Tibial nerve (tissue), 4 donors: Measurements from ENCODE around the gene PRR30.

Experiments used
- EP300 ChIP-seq, 2 donors: sonication (generic); formaldehyde crosslinking; IDR thresholded peaks; one replicate each; pipeline ENCODE4 v1.6.1; 2017; ENCODE audit warnings: antibody characterized with exemption in 2 of 2, mild to moderate bottlenecking in 1 of 2
- POLR2A ChIP-seq, 2 donors: fragments of 450-650 bp; IDR thresholded peaks; one replicate each; pipeline ENCODE4 v1.6.1; 2017; ENCODE audit warnings: antibody characterized with exemption in 2 of 2, mild to moderate bottlenecking in 2 of 2, moderate library complexity in 2 of 2
- TF ChIP-seq, protein P1 (sequence below), 5 experiments: fragments of 200-600 bp in 3 of 5; fragments of 450-650 bp in 2 of 5; sonication (generic) in 3 of 5; IDR thresholded peaks; one replicate each; pipeline ENCODE4 v1.5.1; 2016 to 2019; ENCODE audit warnings: antibody characterized with exemption in 5 of 5, mild to moderate bottlenecking in 3 of 5, moderate library complexity in 2 of 5

GRCh38 chr2:27160191-27160590 is 21.0 kb upstream of the PRR30 start:
- TF ChIP-seq POLR2A (IDR thresholded peaks at IDR 0.05) (no peak), EP300 (IDR thresholded peaks at IDR 0.05) (no peak)
- TF ChIP-seq, protein P1, sequence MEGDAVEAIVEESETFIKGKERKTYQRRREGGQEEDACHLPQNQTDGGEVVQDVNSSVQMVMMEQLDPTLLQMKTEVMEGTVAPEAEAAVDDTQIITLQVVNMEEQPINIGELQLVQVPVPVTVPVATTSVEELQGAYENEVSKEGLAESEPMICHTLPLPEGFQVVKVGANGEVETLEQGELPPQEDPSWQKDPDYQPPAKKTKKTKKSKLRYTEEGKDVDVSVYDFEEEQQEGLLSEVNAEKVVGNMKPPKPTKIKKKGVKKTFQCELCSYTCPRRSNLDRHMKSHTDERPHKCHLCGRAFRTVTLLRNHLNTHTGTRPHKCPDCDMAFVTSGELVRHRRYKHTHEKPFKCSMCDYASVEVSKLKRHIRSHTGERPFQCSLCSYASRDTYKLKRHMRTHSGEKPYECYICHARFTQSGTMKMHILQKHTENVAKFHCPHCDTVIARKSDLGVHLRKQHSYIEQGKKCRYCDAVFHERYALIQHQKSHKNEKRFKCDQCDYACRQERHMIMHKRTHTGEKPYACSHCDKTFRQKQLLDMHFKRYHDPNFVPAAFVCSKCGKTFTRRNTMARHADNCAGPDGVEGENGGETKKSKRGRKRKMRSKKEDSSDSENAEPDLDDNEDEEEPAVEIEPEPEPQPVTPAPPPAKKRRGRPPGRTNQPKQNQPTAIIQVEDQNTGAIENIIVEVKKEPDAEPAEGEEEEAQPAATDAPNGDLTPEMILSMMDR (IDR thresholded peaks at IDR 0.05) = no peak
